Measurements from ENCODE around the gene TCF12.

GRCh38 chr15:57015360-57015759 lies 96.9 kb downstream of the TCF12 start:
- TF ChIP-seq, protein P1, sequence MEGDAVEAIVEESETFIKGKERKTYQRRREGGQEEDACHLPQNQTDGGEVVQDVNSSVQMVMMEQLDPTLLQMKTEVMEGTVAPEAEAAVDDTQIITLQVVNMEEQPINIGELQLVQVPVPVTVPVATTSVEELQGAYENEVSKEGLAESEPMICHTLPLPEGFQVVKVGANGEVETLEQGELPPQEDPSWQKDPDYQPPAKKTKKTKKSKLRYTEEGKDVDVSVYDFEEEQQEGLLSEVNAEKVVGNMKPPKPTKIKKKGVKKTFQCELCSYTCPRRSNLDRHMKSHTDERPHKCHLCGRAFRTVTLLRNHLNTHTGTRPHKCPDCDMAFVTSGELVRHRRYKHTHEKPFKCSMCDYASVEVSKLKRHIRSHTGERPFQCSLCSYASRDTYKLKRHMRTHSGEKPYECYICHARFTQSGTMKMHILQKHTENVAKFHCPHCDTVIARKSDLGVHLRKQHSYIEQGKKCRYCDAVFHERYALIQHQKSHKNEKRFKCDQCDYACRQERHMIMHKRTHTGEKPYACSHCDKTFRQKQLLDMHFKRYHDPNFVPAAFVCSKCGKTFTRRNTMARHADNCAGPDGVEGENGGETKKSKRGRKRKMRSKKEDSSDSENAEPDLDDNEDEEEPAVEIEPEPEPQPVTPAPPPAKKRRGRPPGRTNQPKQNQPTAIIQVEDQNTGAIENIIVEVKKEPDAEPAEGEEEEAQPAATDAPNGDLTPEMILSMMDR (IDR thresholded peaks at IDR 0.05) = no peak
- TF ChIP-seq EZH2phosphoT487 (IDR thresholded peaks at IDR 0.05) (no peak), EZH2 (IDR thresholded peaks at IDR 0.05) (no peak)
